Ascending aorta (tissue), 2 donors: ENCODE results near the gene CDX1. TPM values are rescaled to one million over a fixed set of nuclear protein-coding genes. Genes with fewer than 3 reads are reported as not detected.
A peak's percentile ranks its signal among the peaks of the same experiment; 100 is the strongest.

Source experiments
- DNase-seq, 2 donors: peaks; one replicate each; pipeline ENCODE4 v3.0.0-alpha.2; 2019; ENCODE audit warnings: low spot score in 2 of 2
- H3K27ac ChIP-seq, 2 donors: fragments of 200-600 bp; sonication (generic); one replicate each; pipeline ENCODE4 v1.5.1; 2016 to 2017; ENCODE audit warnings: mild to moderate bottlenecking in 1 of 2
- H3K27me3 ChIP-seq: fragments of 200-600 bp; sonication (generic); one replicate; pipeline ENCODE4 v1.5.1; 2017
- H3K36me3 ChIP-seq, 2 donors: fragments of 200-600 bp; sonication (generic); one replicate each; pipeline ENCODE4 v1.5.1; 2016
- H3K4me1 ChIP-seq, 2 donors: fragments of 200-600 bp; sonication (generic); one replicate each; pipeline ENCODE4 v1.5.1; 2016 to 2017; ENCODE audit warnings: mild to moderate bottlenecking in 1 of 2
- H3K4me3 ChIP-seq, 2 donors: fragments of 200-600 bp; sonication (generic); one replicate each; pipeline ENCODE4 v1.5.1; 2016 to 2017; ENCODE audit warnings: mild to moderate bottlenecking in 1 of 2
- H3K9me3 ChIP-seq, 2 donors: fragments of 200-600 bp; sonication (generic); one replicate each; pipeline ENCODE4 v1.5.1; 2016
- intact Hi-C: fragments of 100-400 bp; cut with DNase I; formaldehyde crosslinking; loops from one replicate; pipeline ENCODE4 v1.15.1; 2023
- total RNA-seq: library from RNA; depleted of rRNA; stranded (reverse); fragments of >200 nt; gene quantifications from one replicate; pipeline ENCODE4 v1.1.0, GENCODE V29; 2016
- TF ChIP-seq, protein P1 (sequence below), 3 experiments: fragments of 200-600 bp in 2 of 3; fragments of 450-650 bp in 1 of 3; sonication (generic) in 2 of 3; IDR thresholded peaks; one replicate each; pipeline ENCODE4 v1.5.1; 2016 to 2019; ENCODE audit warnings: antibody characterized with exemption in 3 of 3, mild to moderate bottlenecking in 1 of 3, moderate library complexity in 1 of 3

Gene CDX1
- total RNA-seq, 1 donor from 2014 or later = not detected

DNA sequence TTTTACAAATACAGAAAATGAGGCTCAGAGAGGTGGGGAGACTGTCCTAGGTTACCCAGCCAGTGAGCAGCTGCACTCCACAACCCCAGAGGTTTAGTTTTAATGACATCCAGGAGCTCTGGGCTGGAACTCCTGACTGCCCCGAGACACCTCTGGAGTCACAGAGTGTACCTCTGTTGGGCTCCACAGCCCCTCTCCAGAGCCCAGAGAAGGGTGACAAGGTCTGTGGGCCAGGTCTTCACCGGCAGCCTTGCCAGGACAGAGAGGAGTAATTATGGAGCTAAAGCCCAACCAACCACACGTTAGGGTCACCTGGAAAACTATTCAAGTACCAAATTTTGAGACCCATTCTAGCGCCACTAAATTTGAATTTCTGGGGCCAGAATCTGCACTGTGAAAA lies 11.1 kb downstream of the CDX1 start:
- Histone ChIP-seq H3K4me3 (no peak overlapping the region), H3K9me3 (no peaks in the 10 kb centered on the region), H3K27ac (peak overlapping the region; percentile 95 to 96), H3K27me3 (no peaks in the 10 kb centered on the region), H3K36me3 (no peaks in the 10 kb centered on the region), H3K4me1 (peaks cover 17 to 48% of the 10 kb centered on the region in 2 donors)
- intact Hi-C loops = loop anchor here (2.0 to 5.0 kb wide), 2 partner anchors 17 to 35 kb away; no protein-coding TSS in a partner anchor
- TF ChIP-seq, protein P1, sequence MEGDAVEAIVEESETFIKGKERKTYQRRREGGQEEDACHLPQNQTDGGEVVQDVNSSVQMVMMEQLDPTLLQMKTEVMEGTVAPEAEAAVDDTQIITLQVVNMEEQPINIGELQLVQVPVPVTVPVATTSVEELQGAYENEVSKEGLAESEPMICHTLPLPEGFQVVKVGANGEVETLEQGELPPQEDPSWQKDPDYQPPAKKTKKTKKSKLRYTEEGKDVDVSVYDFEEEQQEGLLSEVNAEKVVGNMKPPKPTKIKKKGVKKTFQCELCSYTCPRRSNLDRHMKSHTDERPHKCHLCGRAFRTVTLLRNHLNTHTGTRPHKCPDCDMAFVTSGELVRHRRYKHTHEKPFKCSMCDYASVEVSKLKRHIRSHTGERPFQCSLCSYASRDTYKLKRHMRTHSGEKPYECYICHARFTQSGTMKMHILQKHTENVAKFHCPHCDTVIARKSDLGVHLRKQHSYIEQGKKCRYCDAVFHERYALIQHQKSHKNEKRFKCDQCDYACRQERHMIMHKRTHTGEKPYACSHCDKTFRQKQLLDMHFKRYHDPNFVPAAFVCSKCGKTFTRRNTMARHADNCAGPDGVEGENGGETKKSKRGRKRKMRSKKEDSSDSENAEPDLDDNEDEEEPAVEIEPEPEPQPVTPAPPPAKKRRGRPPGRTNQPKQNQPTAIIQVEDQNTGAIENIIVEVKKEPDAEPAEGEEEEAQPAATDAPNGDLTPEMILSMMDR (IDR thresholded peaks at IDR 0.05) = no peak
- no peak for DNase-seq

DNA sequence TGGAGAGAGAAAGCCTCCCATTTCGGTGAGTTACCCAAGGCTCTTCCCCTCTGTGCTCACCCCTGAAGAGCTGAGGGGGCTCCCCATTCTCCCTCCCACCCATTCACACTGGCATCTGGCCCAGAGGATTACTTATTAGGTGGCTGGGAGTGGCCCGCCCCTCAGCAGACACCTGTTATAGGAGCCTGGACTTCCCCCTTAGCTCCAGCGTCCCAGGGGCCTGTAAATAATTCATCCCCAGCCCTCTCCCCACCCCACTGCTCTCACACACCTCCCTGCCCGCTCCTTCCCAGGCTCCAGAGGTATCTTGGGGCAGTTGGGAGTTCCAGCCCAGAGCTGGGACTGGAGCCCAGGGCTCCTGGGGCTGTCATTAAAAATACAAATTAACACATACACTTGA lies 11.7 kb downstream of the CDX1 start:
- intact Hi-C loops = loop anchor here (5.0 kb wide), 1 partner anchor 34 kb away; no protein-coding TSS in a partner anchor
- no peaks in the 10 kb centered on the region for H3K27me3 ChIP-seq
- peak overlapping the region; percentile 95 to 96 for H3K27ac ChIP-seq
- TF ChIP-seq, protein P1 (IDR thresholded peaks at IDR 0.05) = no peak
- H3K36me3 ChIP-seq = no peaks in the 10 kb centered on the region
- peaks cover 17 to 48% of the 10 kb centered on the region in 2 donors for H3K4me1 ChIP-seq
- no peak for DNase-seq
- H3K4me3 ChIP-seq = no peak overlapping the region
- H3K9me3 ChIP-seq = no peaks in the 10 kb centered on the region

DNA sequence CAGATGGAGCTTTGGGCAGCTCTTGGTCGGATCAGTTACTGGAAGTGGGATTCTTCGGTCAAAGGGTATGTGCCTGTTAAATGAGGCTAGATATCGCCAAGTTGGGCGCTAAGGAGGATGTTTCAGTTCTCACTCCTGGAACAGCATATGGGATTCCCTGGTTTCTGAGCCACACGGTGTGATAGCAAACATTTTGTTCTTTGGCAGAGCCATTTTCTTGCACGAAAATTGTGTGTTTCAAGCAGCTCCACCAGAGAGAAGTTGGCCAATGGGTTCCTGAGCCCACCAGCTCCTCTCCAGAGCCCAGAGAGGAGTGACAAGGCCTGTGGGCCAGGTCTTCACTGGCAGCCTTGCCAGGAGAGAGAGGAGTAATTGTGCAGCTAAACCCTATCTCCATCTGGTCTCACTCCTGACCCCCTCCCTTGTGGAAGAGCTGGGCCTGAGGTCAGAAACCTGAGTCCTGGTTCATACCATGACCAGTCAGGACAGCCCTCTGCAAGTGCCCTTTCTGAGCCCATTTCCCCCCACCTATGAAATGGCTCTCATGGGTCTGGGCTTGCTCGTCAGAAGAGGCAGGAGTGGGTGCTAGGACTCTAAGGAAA lies 12.5 kb downstream of the CDX1 start:
- Histone ChIP-seq H3K27ac (peak overlapping the region; percentile 95 to 96), H3K36me3 (no peaks in the 10 kb centered on the region), H3K4me1 (peaks cover 17 to 48% of the 10 kb centered on the region in 2 donors), H3K9me3 (no peaks in the 10 kb centered on the region), H3K4me3 (no peak overlapping the region), H3K27me3 (no peaks in the 10 kb centered on the region)
- DNase-seq = no peak
- intact Hi-C loops = loop anchor here (5.0 kb wide), 1 partner anchor 33 kb away; no protein-coding TSS in a partner anchor
- TF ChIP-seq, protein P1 (IDR thresholded peaks at IDR 0.05) = no peak

DNA sequence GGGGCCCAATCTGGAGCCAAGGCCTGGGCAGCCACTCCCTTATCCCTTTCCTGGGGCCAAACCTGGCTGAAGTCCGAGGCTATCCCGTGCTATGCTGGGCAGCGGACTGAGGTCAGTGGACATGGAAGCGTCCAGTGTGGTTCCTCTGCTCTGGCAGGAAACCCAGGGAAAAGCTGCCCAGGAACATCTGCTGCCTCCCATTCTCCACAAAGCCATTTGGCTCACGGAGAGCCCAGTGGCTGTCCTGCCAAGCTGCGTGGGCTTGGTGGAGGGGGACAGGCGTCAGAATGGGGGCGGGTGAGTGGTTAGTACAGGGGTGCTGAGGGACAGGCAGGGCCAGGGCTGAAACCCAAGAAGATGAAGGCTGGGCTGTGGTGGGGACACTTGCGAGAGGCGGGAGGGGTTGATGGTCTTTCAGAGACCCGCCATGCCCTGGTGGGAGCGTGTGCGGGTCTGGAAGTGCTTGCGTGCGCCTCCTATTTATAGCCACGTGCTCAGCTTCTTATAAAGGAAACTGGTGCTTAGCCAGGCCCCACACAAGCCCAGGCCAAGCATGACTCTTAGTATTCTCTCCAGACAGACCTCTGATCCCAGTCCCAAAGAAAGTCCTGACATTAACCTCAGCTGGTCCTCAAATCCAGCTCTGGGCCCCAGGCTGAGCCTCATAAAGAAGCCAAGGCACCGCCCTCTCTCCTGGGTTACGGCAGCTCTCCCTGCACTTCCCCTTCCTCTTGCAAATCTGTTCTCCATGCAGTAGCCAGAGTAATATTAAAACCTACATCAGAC lies 13.9 kb downstream of the CDX1 start:
- intact Hi-C loops = loop anchor here (1.0 to 2.0 kb wide), 2 partner anchors 19 to 50 kb away; no protein-coding TSS in a partner anchor
- Histone ChIP-seq H3K4me3 (peak overlapping the region in 1 of 2 donors; percentile 21), H3K4me1 (peaks cover 17 to 45% of the 10 kb centered on the region in 2 donors), H3K27me3 (no peaks in the 10 kb centered on the region), H3K27ac (peak overlapping the region; percentile 95 to 96), H3K9me3 (no peaks in the 10 kb centered on the region), H3K36me3 (no peaks in the 10 kb centered on the region)
- TF ChIP-seq, protein P1 (IDR thresholded peaks at IDR 0.05) = no peak
- DNase-seq = peak; percentile 44 to 91

DNA sequence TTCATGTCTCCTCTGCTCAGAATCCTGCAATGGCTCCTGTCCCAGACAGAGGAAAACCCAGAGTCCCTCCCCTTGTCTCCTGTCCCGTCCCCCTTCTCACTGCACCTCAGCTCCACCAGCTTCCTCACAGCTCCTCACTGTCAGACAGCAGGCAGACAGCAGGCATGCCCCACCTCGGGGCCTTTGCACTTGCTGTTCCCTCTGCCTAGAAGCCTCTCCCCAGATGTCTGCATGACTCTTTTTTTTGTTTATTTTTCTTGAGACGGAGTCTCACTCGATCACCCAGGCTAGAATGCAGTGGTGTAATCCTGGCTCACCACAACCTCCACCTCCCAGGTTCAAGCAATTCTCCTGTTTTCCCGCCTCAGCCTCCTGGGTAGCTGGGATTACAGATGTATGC lies 14.4 kb downstream of the CDX1 start:
- Histone ChIP-seq H3K36me3 (no peaks in the 10 kb centered on the region), H3K27me3 (no peaks in the 10 kb centered on the region), H3K9me3 (no peaks in the 10 kb centered on the region), H3K4me1 (peaks cover 12 to 41% of the 10 kb centered on the region in 2 donors), H3K27ac (peak overlapping the region; percentile 95 to 96), H3K4me3 (peak overlapping the region in 1 of 2 donors; percentile 21)
- intact Hi-C loops = loop anchor here (2.0 kb wide), 1 partner anchor 50 kb away; no protein-coding TSS in a partner anchor
- TF ChIP-seq, protein P1 (IDR thresholded peaks at IDR 0.05) = no peak
- DNase-seq = no peak
